DMS153 treated with DMSO at 0.1 percent for 48 hours (cell line): ENCODE data around the gene CEP152.
"Not testable (repeated sequence)": the region's sequence is repeated elsewhere in the genome, so short reads cannot be mapped to it uniquely, and the experiment has no call there.

Source experiments
- DNase-seq: peaks from one replicate; lab custom pipeline; 2025; ENCODE audit not compliant: unreplicated experiment; lab: John Stamatoyannopoulos, UW

CEP152 gene, protein sequence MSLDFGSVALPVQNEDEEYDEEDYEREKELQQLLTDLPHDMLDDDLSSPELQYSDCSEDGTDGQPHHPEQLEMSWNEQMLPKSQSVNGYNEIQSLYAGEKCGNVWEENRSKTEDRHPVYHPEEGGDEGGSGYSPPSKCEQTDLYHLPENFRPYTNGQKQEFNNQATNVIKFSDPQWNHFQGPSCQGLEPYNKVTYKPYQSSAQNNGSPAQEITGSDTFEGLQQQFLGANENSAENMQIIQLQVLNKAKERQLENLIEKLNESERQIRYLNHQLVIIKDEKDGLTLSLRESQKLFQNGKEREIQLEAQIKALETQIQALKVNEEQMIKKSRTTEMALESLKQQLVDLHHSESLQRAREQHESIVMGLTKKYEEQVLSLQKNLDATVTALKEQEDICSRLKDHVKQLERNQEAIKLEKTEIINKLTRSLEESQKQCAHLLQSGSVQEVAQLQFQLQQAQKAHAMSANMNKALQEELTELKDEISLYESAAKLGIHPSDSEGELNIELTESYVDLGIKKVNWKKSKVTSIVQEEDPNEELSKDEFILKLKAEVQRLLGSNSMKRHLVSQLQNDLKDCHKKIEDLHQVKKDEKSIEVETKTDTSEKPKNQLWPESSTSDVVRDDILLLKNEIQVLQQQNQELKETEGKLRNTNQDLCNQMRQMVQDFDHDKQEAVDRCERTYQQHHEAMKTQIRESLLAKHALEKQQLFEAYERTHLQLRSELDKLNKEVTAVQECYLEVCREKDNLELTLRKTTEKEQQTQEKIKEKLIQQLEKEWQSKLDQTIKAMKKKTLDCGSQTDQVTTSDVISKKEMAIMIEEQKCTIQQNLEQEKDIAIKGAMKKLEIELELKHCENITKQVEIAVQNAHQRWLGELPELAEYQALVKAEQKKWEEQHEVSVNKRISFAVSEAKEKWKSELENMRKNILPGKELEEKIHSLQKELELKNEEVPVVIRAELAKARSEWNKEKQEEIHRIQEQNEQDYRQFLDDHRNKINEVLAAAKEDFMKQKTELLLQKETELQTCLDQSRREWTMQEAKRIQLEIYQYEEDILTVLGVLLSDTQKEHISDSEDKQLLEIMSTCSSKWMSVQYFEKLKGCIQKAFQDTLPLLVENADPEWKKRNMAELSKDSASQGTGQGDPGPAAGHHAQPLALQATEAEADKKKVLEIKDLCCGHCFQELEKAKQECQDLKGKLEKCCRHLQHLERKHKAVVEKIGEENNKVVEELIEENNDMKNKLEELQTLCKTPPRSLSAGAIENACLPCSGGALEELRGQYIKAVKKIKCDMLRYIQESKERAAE (N-terminal part only)

DNA sequence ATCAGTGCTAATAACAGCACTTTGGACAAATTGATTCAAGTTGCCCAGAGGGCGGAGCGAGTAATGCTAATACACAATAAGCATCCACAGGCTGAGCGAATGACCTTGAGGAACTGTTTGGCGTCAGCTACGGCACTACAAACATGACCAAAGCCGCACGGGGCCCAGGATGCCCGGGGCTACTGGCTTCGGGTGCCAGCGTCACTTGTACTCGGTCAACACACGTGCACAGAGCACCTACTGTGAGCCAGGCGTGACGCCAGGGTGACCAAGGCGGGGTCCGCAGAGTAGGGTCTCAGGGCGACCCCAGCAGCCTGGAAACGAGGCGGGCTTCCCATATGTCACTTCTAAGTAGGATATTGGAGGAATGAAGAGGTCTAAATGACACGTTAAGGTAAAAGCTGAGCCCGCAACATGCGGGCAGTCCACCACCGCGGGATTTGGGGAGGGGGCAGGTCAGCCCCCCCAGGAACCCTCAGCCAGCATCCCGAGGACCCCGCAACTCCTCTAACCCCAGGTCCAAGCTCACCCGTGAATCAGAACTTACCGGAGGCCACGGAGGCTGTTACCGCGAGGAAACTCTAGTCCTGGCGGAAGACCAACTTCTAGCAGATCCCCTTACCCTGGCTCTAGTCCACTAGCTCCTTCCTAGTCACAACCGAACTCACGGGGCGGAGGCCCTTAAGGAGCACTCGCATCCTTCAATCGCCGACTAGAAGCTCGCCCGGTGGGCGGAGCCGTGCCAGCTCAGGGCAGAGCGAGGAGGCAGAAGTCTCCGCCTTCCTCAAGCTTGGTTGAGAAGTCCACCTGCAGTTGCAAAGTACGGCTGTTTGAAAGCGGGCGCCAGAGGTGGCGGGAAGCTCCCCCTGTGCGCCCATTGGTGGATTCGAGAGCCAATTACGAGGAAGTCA lies at the start of gene CEP152:
Gene CEP152 (minus strand): TSS at position 656 of the 911 bp plus-strand sequence. CDS start 5,420 bp downstream, outside the sequence.
- DNase-seq, result peak; percentile 84

DNA sequence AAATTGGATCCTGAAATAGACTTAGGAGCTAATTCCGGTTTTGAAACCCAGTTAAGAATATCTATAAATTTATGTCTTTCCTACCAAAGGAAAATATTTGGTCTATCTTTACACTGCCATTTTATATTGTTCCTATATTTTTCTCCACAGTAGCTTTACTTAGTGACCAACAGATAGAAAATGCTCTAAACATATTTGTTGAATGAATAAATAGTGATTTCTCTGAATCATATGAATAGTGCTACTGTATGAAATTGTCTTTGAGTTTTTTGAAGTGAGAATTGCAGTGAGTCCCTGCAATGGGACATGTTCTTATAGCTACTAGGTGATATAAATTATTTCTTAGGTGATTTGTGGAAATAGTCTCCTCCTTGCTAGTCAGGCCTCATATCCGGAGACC lies 48.6 kb upstream of the CEP152 start:
- DNase-seq, result no peak

DNA sequence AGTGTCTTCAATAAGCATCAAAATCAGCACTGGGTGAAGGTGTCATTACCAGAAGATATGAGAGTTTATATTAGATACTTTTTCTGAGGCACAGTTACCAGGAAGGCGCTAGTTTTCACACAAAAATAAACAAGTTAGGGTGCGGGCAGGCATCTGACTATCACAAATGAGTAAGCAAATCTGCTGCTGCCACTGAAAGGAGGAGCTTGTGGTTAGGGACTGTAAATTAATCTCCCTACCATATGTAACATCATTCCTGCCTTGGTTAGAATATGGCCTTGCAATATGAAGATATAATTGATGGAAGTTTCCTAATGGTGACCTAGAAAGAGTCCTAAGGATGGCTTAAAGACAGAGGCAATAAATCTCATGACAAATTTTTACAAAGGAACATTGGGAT lies 47.5 kb upstream of the CEP152 start:
- DNase-seq, result no peak

DNA sequence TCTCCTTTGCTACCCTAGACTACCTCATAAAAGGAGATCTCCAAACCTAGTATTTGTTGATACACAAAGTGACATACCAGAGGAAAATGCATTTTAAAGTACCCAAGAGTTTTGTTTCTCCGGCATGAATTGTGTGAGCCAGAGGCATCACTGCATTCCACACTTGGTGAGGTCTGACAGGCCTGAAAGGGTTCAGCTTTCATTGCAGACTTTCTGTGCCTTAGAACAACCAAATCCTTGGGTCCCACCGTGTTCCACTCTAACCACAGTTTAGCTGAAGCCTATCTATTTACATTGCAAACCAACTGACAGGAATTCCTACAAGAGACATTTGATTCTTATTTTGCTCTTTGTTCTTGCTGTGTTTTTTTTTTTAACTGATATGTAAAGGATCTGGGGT lies 46.1 kb upstream of the CEP152 start:
- DNase-seq, result no peak

DNA sequence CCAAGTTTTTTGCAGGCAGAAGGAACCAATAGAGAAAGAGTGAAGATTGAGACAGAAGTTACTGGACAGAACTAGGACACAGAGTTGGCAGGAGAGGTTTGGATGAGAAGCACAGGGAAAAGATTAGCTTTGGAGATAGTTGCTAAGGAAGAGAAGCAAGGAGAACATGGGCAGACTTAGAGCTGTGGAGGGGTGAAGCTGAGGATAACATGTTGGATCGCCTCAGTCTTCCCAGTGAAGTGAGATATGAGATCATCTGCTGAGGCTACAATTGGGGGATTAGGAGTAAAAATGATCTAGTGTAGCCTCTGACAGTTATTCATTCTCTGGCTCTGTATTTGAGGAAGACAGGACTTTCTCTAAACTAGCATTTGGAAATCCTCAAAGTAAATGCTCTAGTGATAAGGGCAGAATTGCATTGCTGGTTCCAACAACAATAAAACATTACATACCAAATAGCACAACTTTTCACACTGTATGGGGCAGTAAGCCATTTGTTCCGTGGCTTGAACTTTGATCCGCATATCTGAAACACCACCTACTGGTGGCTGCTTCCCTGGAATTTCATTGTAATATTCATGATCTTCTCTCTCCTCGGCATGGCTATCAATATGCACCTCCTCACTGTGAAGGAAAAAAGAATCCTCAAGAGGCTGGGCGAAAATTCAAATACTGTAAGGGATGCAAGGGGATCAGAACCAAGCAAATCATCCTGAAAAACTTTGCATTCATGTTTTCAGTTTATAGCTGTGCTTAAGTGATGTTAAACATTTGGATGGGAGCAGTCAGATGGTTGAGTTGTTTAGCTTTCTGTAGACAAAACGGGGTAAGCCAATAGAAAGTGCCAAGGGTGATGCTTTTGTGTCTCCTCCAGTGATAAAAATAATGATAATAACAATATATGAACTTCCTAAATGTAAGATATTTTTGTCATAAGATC lies 44.9 kb upstream of the CEP152 start:
- peak; percentile 1 for DNase-seq

DNA sequence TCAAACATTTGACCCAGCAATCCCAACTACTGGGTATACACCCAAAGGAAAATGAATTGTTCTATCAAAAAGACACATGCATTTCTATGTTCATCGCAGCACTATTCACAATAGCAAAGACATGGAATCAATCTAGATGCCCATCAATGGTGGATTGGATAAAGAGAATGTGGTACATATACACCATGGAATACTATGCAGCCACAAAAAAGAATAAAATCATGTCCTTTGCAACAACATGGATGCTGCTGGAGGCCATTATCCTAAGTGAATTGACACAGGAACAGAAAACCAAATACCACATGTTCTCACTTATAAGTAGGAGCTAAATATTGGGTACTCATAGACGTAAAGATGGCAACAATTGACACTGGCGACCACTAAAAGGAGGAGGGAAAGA lies 43.6 kb upstream of the CEP152 start:
- not testable (repeated sequence) for DNase-seq

DNA sequence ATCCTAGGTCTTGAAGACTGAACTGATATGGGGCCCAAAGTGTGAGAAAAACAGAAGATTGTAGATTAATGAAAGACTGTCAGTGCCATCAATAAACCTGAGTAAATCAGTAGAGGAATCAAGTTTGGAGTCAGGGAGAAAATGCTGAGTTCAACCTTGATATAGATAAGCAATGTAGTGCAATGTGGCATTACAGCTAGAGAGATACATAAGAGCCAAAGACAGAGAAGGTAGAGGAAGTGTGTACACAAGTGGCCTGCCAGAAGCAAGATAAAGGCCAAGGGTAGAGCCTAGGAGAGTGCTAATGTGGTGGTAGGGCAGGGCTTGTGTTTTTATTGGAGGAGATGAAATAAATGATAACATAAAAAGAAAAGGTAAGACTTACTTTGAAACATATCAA lies 41.1 kb upstream of the CEP152 start:
- no peak for DNase-seq

DNA sequence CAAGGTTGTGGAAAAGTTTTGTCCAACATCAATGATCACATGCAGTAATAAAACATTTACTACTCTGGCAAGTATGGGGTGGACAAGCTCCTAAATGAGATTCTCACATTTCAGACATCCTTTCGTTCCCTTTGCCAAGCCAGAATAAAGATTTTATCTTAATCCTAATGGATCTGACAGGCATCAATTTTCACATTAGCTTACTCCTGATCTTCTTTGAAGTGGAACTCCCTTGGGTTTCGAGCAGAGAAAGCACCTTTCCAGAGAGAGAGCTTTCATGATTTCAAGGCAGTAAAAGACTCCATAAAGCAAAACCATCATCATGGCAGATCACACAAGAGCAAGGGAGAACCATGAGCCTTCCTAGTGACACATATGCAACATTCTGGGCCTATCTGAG lies 39.8 kb upstream of the CEP152 start:
- no peak for DNase-seq

DNA sequence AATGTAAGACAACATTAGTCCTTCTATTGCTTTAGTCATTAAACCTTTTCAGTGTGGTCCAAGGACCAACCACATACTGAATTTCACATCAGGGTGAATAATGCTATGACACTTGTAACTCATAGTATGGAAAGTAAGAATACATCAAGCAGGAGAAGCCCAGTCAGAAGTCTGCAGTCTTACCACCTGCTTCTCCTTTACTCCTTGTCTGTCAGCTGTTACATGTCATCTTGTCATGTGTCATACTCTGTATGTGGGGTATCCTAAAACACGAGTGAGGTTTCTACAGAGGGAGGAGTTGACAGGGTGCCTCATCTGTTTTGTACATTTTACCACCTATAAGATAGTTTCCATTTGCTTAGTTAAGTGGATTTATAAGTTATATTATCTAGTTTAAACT lies 34.3 kb upstream of the CEP152 start:
- no peak for DNase-seq

DNA sequence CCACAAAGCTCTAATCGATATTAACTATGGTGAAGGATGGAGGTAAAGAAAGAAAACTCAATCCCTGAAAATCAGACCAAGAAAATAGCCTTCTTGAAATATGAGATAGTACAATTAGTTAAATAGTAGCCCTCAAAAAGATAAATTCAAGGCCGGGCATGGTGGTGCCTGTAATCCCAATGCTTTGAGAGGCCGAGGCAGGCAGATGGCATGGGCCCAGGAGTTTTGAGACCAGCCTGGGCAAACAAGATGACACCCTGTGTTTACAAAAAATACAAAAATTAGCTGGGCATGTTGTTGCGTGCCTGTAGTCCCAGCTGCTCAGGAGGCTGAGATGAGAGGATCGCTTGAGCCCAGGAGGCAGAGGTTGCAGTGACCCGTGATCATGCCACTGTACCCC lies 31.6 kb upstream of the CEP152 start:
- DNase-seq, result no peak

DNA sequence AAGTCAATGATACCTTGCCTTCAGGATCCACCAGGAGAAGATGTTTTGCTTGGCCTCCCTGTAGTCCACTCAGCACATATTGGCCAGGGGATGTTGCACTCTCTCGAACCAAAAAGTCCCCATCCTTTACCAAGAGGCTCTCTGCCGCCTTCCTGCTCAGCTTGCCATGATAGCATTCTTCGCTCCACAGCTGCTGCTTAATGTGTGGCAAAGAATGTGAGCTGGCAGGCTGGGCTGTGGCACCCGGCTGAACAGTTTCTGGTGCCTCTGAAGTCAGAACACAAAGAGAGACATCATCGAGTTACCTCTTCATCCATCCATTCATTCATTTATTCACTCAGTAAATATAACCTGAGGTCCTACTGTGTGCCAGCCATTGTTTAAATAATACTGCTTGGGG lies 23.9 kb upstream of the CEP152 start:
- no peak for DNase-seq

DNA sequence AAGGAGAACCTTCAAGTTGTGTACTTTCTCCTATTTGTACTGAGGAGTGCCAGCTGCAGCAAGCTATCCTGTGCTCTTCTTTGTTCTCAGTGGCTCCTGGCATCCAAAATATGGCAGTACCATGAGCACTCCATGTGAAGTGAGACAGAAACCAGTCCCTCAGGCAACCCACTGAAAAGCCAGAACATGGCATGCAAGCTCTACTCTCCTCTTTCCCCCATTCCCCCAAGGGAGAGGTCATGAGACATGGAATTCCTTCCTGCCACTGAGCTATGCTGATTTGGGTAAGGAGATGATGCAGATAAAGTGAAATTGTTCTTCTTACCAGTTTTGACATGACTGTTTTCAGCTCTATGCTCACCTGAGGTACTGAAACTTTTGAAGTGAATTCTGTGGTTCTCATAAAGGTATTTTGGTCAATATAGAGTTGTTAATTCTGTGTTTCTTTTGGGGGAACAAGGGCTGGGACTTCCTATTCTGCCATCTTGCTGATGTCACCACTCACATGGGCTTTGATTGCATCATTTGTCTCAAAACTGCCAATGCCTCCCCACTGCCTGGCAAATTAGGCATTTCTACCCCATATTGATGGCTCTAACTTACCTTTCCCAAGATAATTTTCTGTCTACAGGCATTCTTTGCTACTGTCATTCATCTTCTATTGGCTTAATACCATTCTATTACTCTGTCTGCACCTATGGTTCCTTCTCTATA lies 22.8 kb upstream of the CEP152 start:
- no peak for DNase-seq

DNA sequence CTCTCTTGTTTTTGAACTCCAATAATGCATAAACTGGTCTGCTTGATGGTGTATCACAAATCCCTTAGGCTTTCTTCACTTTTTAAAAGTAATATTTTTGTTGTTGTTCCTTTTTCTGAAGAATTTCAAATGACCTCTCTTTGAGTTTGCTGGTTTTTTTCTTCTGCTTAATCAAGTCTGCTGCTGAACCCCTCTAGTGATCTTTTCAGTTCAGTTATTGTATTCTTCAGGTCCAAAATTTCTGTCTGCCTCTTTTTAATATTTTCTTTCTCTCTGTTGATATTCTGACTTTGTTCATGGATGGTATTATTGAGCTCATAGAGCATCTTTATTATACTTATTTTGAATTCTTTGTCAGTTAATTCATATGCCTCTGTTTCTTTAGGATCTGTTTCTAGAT lies 21.8 kb upstream of the CEP152 start:
- DNase-seq, result no peak

DNA sequence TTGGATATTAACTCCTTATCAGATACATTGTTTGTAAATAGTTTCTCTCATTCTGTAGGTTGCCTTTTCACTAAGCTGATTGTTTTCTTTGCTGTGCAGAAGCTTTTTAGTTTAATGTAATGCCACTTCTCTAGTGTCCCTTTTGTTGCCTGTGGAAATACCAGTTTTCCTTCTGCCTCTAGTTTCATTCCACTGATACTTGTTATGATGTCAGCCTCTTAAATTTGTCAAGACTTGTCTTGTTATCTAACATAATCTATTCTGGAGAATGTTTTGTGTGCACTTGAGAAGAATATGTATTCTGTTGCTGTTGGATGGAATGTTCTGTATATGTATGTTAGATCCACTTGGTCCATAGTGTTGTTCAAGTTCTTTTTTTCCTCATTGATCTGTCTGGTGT lies 18.0 kb upstream of the CEP152 start:
- no peak for DNase-seq

DNA sequence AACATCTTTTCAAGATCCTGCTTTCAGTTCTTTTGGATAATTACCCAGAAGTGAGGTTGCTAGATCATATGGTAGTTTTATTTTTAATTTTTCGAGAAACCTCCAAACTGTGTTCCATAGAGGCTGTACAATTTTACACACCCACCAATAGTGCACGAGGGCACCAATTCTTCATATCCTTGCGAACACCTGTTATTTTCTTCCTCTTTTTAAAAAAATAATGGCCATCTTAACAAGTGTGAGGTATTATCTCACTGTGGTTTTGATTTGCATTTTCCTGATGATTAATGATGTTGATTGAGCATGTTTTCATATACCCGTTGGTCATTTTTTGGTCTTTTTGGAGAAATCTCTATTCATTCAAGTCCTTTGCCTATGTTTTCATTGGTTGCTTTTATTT lies 17.6 kb upstream of the CEP152 start:
- DNase-seq, result no peak

DNA sequence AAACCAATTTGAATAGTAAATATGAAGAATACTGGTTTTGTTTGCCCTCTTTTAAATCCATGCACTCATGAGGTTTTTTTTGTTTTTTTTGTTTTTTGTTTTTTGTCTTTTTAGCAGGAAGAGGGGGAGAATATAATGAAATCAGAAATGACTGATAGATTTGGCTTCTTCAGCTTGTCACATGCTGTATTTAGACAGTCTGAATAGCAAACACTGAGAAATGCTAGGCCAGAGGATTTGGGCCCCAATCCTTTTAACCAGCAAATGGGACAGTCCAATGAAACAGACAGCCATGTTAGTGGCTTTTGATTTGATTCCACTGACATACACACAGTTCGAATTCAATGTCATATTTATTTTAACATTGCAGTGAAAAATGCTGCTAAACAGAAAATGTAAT lies 14.2 kb upstream of the CEP152 start:
- no peak for DNase-seq

DNA sequence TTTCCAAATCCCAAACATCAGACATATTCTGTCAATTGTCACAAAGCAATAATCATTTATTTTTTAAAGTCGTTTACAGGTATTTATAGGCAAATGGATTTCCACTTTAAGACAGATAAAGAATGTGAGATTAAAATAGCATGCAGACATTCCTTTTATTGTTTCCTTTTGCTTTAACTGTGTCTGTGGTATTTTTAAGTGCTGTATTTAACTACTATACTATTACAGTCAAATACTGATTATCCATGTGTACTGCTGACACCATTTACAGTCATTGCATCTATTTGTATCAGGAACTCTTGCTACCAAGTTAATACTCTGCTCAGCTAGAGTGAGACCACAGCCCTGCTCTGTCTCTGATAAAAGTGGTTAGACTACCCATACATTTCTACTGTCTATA lies 12.8 kb upstream of the CEP152 start:
- no peak for DNase-seq

DNA sequence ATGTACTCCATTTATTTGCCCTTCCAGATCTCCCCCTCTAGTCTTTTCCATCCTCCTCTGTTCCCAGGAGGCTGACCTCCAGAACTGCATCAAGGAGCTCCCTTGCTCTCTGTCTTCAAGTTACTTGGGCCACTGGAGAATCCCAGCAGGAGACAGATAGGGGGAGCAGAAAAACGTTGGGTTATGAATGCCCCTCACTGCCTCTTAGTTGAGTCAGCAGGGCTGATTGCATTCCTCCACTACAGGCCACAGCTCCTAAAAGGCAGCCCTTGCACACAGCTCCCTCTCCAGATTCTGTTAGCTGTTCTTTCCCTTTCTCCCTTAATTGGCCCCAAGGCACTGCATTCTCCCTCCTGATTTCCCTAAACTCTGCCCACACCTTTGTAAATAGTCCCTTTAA lies 12.4 kb upstream of the CEP152 start:
- DNase-seq, result no peak

DNA sequence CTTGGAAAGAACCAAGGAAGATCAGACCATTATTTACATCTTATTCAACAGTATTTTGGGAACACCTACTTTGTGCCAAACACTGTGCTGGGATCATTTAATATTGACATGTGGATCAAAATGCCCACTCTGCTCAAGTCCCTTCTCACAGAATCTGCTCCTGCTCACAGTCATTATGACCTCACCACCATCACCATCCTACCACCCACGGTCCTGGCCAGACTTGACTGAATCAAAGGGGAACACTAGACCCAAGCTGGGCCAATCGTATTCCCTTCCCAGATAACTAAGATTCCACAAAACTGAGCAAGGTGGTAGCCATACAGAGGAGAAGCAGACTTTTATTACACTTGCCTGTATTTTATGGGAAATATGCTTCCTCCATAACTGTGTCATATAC lies 3.4 kb upstream of the CEP152 start:
- DNase-seq, result no peak
